ENCODE data around the gene STK32C.
"Not testable (repeated sequence)": the region's sequence is repeated elsewhere in the genome, so short reads cannot be mapped to it uniquely, and the experiment has no call there.

STK32C gene

DNA sequence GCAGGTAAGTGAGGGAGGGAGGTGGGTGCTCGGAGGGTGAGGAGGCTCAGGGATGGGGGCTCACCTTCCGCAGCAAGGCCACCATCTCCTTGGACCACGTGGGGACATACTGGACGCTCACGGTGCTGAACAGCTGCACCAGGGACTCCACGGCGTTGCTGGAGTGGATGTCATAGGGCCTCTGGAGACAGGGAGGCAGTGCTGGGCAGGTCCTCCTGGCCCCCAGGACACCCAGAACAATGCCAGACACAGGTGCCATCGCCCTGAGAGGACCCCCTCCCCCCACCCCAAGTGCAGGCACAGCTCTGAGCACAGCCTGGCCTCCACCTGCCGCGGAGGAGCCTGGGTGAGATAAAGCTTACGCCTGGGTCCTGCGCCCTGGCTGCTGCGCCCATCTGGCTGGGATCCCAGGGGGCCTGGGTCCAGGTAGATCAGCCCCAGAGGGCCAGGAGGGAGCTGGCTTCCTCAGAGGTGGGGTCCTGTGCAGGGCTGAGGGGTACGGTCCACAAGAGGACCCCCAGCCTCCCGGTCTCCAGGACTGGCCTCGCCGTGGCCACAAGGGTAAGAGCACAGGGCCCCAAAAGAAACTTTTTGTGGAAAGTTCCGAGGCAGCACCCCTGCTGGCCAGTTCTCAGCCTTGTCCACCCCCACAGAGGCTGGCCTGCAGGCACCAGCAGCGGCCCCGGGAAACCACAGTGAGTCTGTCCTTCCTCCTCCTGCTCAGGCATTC, 83.2 kb downstream of the STK32C start:
- no peaks in the 10 kb centered on the region for H4K20me1 ChIP-seq
- no peaks in the 10 kb centered on the region for H3K27me3 ChIP-seq
- H3K4me3 ChIP-seq, result no peak overlapping the region
- peaks cover 60% of the 10 kb centered on the region for H3K4me1 ChIP-seq
- no peak overlapping the region for H3K27ac ChIP-seq
- H3K4me2 ChIP-seq, result no peak overlapping the region
- no peaks in the 10 kb centered on the region for H3K36me3 ChIP-seq
- peaks cover 2% of the 10 kb centered on the region for H3K9me3 ChIP-seq
- no peak overlapping the region for H3K9ac ChIP-seq
- TF ChIP-seq Cebpa-rat (IDR thresholded peaks at IDR 0.05), result no peak

- no peak overlapping the region for H3K4me3 ChIP-seq
- TF ChIP-seq Cebpa-rat (IDR thresholded peaks at IDR 0.05), result no peak
- H3K9me3 ChIP-seq, result peaks cover 9% of the 10 kb centered on the region
- no peak overlapping the region for H3K9ac ChIP-seq
- H3K4me1 ChIP-seq, result peaks cover 52% of the 10 kb centered on the region
- no peaks in the 10 kb centered on the region for H3K27me3 ChIP-seq
- H3K36me3 ChIP-seq, result no peaks in the 10 kb centered on the region
- peak overlapping the region; percentile 40 for H3K4me2 ChIP-seq
- H3K27ac ChIP-seq, result no peak overlapping the region
- no peaks in the 10 kb centered on the region for H4K20me1 ChIP-seq
Observed at GRCh38 chr10:132223611-132224342, 84.0 kb downstream of the STK32C start.

- Histone ChIP-seq H4K20me1 (no peaks in the 10 kb centered on the region), H3K9ac (no peak overlapping the region), H3K4me1 (peaks cover 46% of the 10 kb centered on the region), H3K27me3 (no peaks in the 10 kb centered on the region), H3K4me2 (peak overlapping the region; percentile 40), H3K36me3 (no peaks in the 10 kb centered on the region), H3K4me3 (no peak overlapping the region), H3K27ac (no peak overlapping the region), H3K9me3 (peaks cover 14% of the 10 kb centered on the region)
- no peak for TF ChIP-seq Cebpa-rat (IDR thresholded peaks at IDR 0.05)
Observed at GRCh38 chr10:132223156-132223590, 84.6 kb downstream of the STK32C start.

GRCh38 chr10:132222726-132223125, 85.0 kb downstream of the STK32C start:
- Histone ChIP-seq H3K36me3 (peaks cover 4% of the 10 kb centered on the region; the same call in 1 of the 2 replicates), H3K9me3 (peaks cover 18% of the 10 kb centered on the region), H3K9ac (no peak overlapping the region), H4K20me1 (no peaks in the 10 kb centered on the region), H3K4me3 (no peak overlapping the region), H3K27me3 (no peaks in the 10 kb centered on the region), H3K27ac (no peak overlapping the region), H3K4me1 (peaks cover 42% of the 10 kb centered on the region), H3K4me2 (peak overlapping the region; percentile 40)
- no peak for TF ChIP-seq Cebpa-rat (IDR thresholded peaks at IDR 0.05)

- H3K27ac ChIP-seq, H3K4me3 ChIP-seq, H3K9ac ChIP-seq, H4K20me1 ChIP-seq, H3K27me3 ChIP-seq: not testable (repeated sequence)
- peaks cover 20% of the 10 kb centered on the region for H3K36me3 ChIP-seq
- H3K4me1 ChIP-seq, result peaks cover 34% of the 10 kb centered on the region
- H3K4me2 ChIP-seq, result peak overlapping the region; percentile 53
- H3K9me3 ChIP-seq, result peaks cover 36% of the 10 kb centered on the region
Observed at GRCh38 chr10:132220996-132221395, 86.8 kb downstream of the STK32C start.

DNA sequence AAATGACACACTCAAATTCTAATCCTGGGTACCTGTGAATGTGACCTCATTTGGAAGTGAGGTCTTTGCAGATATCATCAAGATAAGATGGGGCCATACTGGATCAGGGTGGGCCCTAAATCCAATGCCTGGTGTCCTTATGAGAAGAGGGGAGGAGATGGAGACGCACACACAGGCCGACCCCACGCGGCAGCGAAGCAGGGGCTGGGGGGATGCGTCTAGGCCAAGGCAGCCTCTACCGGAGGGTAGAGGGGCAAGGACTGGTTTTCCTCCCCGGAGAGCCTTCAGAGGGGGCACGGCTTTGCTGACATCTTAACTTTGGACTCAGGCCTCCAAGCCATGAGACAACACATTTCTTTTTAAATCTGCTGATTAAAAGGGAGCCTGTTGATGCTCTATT, 87.7 kb downstream of the STK32C start:
- H3K4me3 ChIP-seq, result no peak overlapping the region
- peak overlapping the region; percentile 53 for H3K4me2 ChIP-seq
- peaks cover 20% of the 10 kb centered on the region for H3K36me3 ChIP-seq
- H3K9ac ChIP-seq, result no peak overlapping the region
- H4K20me1 ChIP-seq, result no peaks in the 10 kb centered on the region
- no peak for TF ChIP-seq Cebpa-rat (IDR thresholded peaks at IDR 0.05)
- H3K4me1 ChIP-seq, result peaks cover 34% of the 10 kb centered on the region
- no peak overlapping the region for H3K27ac ChIP-seq
- peaks cover 45% of the 10 kb centered on the region for H3K9me3 ChIP-seq
- no peaks in the 10 kb centered on the region for H3K27me3 ChIP-seq

- Histone ChIP-seq H3K4me1 (peaks cover 34% of the 10 kb centered on the region), H3K9me3 (peaks cover 51% of the 10 kb centered on the region), H3K9ac (no peak overlapping the region), H3K36me3 (peaks cover 20% of the 10 kb centered on the region), H3K27ac (no peak overlapping the region), H3K27me3 (no peaks in the 10 kb centered on the region), H3K4me2 (no peak overlapping the region), H3K4me3 (no peak overlapping the region), H4K20me1 (no peaks in the 10 kb centered on the region)
- no peak for TF ChIP-seq Cebpa-rat (IDR thresholded peaks at IDR 0.05)
Observed at GRCh38 chr10:132219486-132219885, 88.3 kb downstream of the STK32C start.

DNA sequence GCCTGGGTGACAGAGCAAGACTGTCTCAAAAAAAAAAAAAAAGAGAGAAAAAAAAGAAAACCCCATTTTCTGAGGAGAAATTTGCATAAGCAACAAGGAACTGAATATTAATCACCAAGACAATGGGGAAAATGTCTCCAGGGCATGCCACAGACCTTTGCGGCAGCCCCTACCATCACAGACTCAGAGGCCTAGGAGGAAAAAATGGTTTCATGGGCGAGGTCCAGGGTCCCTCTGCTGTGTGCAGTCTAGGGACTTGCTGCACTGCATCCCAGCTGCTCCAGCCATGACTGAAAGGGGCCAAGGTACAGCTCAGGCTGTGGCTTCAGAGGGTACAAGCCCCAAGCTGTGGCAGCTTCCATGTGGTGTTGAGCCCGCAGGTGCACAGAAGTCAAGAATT, 91.3 kb downstream of the STK32C start:
- Histone ChIP-seq H3K9me3 (peaks cover 69% of the 10 kb centered on the region), H3K4me3 (0 out of 2 replicates have a peak overlapping the region, but pooled peaks have one; percentile 7), H3K4me1 (peaks cover 19% of the 10 kb centered on the region), H3K36me3 (peaks cover 20% of the 10 kb centered on the region)
- H4K20me1 ChIP-seq, H3K9ac ChIP-seq, H3K27ac ChIP-seq, H3K4me2 ChIP-seq, H3K27me3 ChIP-seq: not testable (repeated sequence)

DNA sequence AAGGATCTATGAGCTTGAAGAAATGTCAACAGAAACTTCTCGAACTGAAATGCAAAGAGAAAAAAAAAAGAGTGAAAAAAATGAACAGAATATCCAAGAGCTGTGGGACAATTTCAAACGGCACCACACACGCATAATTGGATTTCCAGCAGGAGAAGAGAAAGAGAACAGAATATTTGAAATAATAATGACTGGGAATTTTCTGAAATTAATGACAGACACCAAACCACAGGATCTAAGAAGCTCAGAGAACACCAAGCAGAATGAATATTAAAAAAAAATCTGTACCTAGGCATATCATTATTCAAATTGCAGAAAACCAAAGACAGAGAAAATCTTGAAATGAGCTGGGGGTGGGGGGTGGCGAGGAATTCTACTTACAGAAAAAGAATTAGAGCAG, 93.8 kb downstream of the STK32C start:
- Histone ChIP-seq H3K27ac (no peak overlapping the region), H3K4me3 (no peak overlapping the region), H4K20me1 (no peaks in the 10 kb centered on the region), H3K9me3 (peaks cover 61% of the 10 kb centered on the region), H3K4me1 (peaks cover 28% of the 10 kb centered on the region), H3K9ac (no peak overlapping the region), H3K4me2 (no peak overlapping the region), H3K27me3 (no peaks in the 10 kb centered on the region), H3K36me3 (peaks cover 20% of the 10 kb centered on the region)
- no peak for TF ChIP-seq Cebpa-rat (IDR thresholded peaks at IDR 0.05)

DNA sequence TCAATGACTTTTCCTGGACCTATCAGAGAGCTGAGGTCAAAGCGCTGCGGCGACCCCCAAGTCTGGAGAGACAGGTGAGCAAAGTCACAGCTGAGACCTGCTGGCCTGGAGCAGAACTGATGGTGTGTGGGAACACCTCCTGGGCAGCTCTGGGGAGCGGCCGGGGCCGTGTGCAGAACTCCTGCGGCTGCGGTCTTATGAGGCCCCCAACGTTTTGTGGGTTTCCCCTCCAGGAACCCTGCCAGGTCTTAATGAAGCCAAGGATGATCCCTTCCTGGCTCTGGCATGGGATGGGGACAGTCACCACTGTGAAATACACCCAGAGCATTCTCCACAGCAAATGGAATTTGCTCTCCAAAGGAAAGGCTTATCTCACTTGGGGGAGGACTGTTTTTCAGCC, 94.9 kb downstream of the STK32C start:
- H3K4me1 ChIP-seq, result peaks cover 39% of the 10 kb centered on the region
- no peak overlapping the region for H3K27ac ChIP-seq
- peaks cover 52% of the 10 kb centered on the region for H3K9me3 ChIP-seq
- H4K20me1 ChIP-seq, result no peaks in the 10 kb centered on the region
- H3K36me3 ChIP-seq, result peaks cover 17% of the 10 kb centered on the region
- H3K9ac ChIP-seq, result no peak overlapping the region
- H3K4me3 ChIP-seq, result no peak overlapping the region
- TF ChIP-seq Cebpa-rat (IDR thresholded peaks at IDR 0.05), result no peak
- no peak overlapping the region for H3K4me2 ChIP-seq
- H3K27me3 ChIP-seq, result no peaks in the 10 kb centered on the region
